ENCODE results near the gene KRT4. TPM values are rescaled to one million over a fixed set of nuclear protein-coding genes. Genes with fewer than 3 reads are reported as not detected.

Gene KRT4

DNA sequence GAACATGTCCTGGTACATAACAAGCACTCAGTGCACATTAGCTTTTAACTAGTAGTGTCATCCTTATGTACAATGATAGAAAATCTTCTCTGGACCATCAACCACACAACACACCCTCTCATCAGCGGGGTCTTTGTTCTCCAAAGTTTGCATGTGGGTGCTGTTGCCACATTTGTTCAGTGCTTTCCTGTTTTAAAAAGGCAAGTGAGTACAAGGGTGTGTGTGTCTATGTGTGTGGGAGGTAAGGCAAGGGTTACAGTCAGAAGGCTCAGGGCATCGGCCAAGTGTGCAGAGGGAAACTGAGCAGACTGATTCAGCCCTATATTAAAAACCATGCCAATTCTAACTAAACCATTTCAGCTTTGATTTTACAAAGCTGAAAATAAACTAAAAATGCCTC, 54.7 kb downstream of the KRT4 start:
- H3K4me1 ChIP-seq (ENCODE audit: control insufficient read depth in 2 of 2, insufficient read depth in 1 of 2, low read depth in 1 of 2, low read length in 2 of 2) = no peaks in the 10 kb centered on the region
- H3K18ac ChIP-seq (ENCODE audit: low read length) = no peak overlapping the region
- peaks cover 0 to 7% of the 10 kb centered on the region in 2 donors for H3K9me3 ChIP-seq (replicated peaks in 1 of 2; ENCODE audit: control insufficient read depth in 2 of 2, insufficient read depth in 1 of 2, low read depth in 1 of 2, low read length in 2 of 2)
- no peak overlapping the region for H3K14ac ChIP-seq (ENCODE audit: low read length)
- DNase-seq (ENCODE audit: low spot score) = no peak
- H4K91ac ChIP-seq (ENCODE audit: low read depth, low read length, poor library complexity) = no peak overlapping the region
- no CpG with 5 or more reads among the region's 2 CpGs for WGBS, 2 donors (ENCODE audit: extremely low coverage in 2 of 2, insufficient read length in 2 of 2, insufficient replicate concordance in 1 of 2)
- H2AFZ ChIP-seq (ENCODE audit: low read length) = no peak overlapping the region
- no peak overlapping the region for H2AK5ac ChIP-seq (ENCODE audit: low read depth, low read length)
- H3K4ac ChIP-seq (ENCODE audit: low read length) = no peak overlapping the region
- no peaks in the 10 kb centered on the region for H3K27me3 ChIP-seq (ENCODE audit: control insufficient read depth in 3 of 3, insufficient read depth in 3 of 3, low read depth in 1 of 3, low read length in 3 of 3)
- H3K4me2 ChIP-seq (ENCODE audit: insufficient read depth, low read length, poor library complexity, severe bottlenecking) = no peak overlapping the region
- H3K79me1 ChIP-seq (ENCODE audit: low read depth, low read length) = no peaks in the 10 kb centered on the region
- no peak overlapping the region for H4K8ac ChIP-seq (ENCODE audit: low read depth, low read length)
- no peaks in the 10 kb centered on the region for H3K36me3 ChIP-seq (replicated peaks in 1 of 2; ENCODE audit: control insufficient read depth in 2 of 2, insufficient read depth in 2 of 2, low read length in 2 of 2)
- no peak overlapping the region for H3K4me3 ChIP-seq (ENCODE audit: low read length in 2 of 2)
- no peak overlapping the region for H3K9ac ChIP-seq (ENCODE audit: low read depth, low read length, poor library complexity)
- no peak overlapping the region for H3K27ac ChIP-seq (replicated peaks; ENCODE audit: low read length)
- H2BK5ac ChIP-seq (ENCODE audit: low read length) = no peak overlapping the region
- no peak overlapping the region for H2BK12ac ChIP-seq (ENCODE audit: low read length)
- no peak overlapping the region for H2BK15ac ChIP-seq (ENCODE audit: low read length)
- H3K23ac ChIP-seq (ENCODE audit: low read depth, low read length, poor library complexity) = no peak overlapping the region
- H2BK120ac ChIP-seq (ENCODE audit: low read depth, low read length) = no peak overlapping the region

DNA sequence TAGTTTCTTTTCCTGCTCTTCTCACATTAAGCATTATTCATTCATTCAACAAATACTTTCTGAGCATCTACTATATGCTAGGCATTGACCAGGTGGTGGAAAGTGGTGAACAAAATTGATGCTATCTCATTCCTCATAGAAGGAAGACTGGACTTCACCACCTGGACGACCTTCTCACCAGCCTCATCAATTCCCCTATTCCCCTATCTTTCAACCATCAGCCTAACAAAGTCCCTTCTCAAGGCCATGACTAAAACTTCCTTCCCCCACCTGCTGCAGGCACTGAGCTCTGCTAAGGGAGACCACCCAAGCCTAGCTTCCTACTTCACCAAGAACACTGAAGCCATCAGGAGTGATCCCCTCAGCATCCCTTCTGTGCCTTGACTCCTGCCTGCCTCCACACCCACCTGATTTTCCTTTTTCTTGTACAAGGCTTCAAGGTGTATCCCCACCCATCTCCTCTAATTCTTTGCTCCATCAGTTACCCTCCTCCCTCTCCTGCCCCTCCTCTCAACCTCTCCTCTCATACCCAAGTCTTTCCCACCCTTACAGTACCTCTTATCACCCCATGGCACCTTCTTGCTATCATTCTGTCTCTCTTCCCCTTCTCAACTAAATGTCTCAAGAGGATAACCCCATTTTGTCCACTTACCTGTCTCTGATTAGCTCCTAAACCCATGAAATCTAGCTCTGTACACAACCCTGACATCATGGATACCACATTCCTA, 56.3 kb downstream of the KRT4 start:
- no peak overlapping the region for H2BK120ac ChIP-seq (ENCODE audit: low read depth, low read length)
- H2BK12ac ChIP-seq (ENCODE audit: low read length) = no peak overlapping the region
- no peak overlapping the region for H3K4ac ChIP-seq (ENCODE audit: low read length)
- no peaks in the 10 kb centered on the region for H3K27me3 ChIP-seq (ENCODE audit: control insufficient read depth in 3 of 3, insufficient read depth in 3 of 3, low read depth in 1 of 3, low read length in 3 of 3)
- H2AFZ ChIP-seq (ENCODE audit: low read length) = no peak overlapping the region
- no peak for DNase-seq (ENCODE audit: low spot score)
- no peak overlapping the region for H3K27ac ChIP-seq (replicated peaks; ENCODE audit: low read length)
- no peak overlapping the region for H3K9ac ChIP-seq (ENCODE audit: low read depth, low read length, poor library complexity)
- H2BK15ac ChIP-seq (ENCODE audit: low read length) = no peak overlapping the region
- H4K8ac ChIP-seq (ENCODE audit: low read depth, low read length) = no peak overlapping the region
- peaks cover 0 to 9% of the 10 kb centered on the region in 2 donors for H3K9me3 ChIP-seq (replicated peaks in 1 of 2; ENCODE audit: control insufficient read depth in 2 of 2, insufficient read depth in 1 of 2, low read depth in 1 of 2, low read length in 2 of 2)
- H3K4me3 ChIP-seq (ENCODE audit: low read length in 2 of 2) = no peak overlapping the region
- no peak overlapping the region for H3K4me2 ChIP-seq (ENCODE audit: insufficient read depth, low read length, poor library complexity, severe bottlenecking)
- H3K14ac ChIP-seq (ENCODE audit: low read length) = no peak overlapping the region
- H4K91ac ChIP-seq (ENCODE audit: low read depth, low read length, poor library complexity) = no peak overlapping the region
- no peak overlapping the region for H3K18ac ChIP-seq (ENCODE audit: low read length)
- no CpG with 5 or more reads among the region's 1 CpG for WGBS, 2 donors (ENCODE audit: extremely low coverage in 2 of 2, insufficient read length in 2 of 2, insufficient replicate concordance in 1 of 2)
- no peaks in the 10 kb centered on the region for H3K4me1 ChIP-seq (ENCODE audit: control insufficient read depth in 2 of 2, insufficient read depth in 1 of 2, low read depth in 1 of 2, low read length in 2 of 2)
- H2BK5ac ChIP-seq (ENCODE audit: low read length) = no peak overlapping the region
- no peaks in the 10 kb centered on the region for H3K79me1 ChIP-seq (ENCODE audit: low read depth, low read length)
- no peaks in the 10 kb centered on the region for H3K36me3 ChIP-seq (replicated peaks in 1 of 2; ENCODE audit: control insufficient read depth in 2 of 2, insufficient read depth in 2 of 2, low read length in 2 of 2)
- H3K23ac ChIP-seq (ENCODE audit: low read depth, low read length, poor library complexity) = no peak overlapping the region
- no peak overlapping the region for H2AK5ac ChIP-seq (ENCODE audit: low read depth, low read length)

Small RNAs within 50 kb of the gene (small RNA-seq; reads per million reads assigned to genes)
- not detected for gene AC107016.2 (ENCODE audit: insufficient read depth)
